Transverse colon (tissue), 4 donors: Measurements from ENCODE around the gene SLC6A18.

Experiments used
- CTCF ChIP-seq, 5 experiments: fragments of 200-600 bp in 3 of 5; fragments of 450-650 bp in 2 of 5; sonication (generic) in 3 of 5; IDR thresholded peaks; 1 replicate in 2 of 5; 2 replicates in 3 of 5; pipeline ENCODE4 v1.5.1; 2016 to 2017; ENCODE audit warnings: antibody characterized with exemption in 5 of 5, inconsistent platforms in 3 of 5, mild to moderate bottlenecking in 2 of 5, moderate library complexity in 1 of 5
- POLR2AphosphoS5 ChIP-seq, 3 donors: sonication (generic); formaldehyde crosslinking; IDR thresholded peaks; one replicate each; pipeline ENCODE4 v1.6.1; 2016; ENCODE audit warnings: antibody characterized with exemption in 3 of 3

- no peak for TF ChIP-seq POLR2AphosphoS5 (IDR thresholded peaks at IDR 0.05)
- TF ChIP-seq CTCF (IDR thresholded peaks at IDR 0.05) = peak in 3 of 5 experiments; percentile 16 to 44 (median 18)
Observed at GRCh38 chr5:1204693-1205242, 20.4 kb upstream of the SLC6A18 start.
